Measurements from ENCODE around the gene MPZL3.
"Not testable (repeated sequence)": the region's sequence is repeated elsewhere in the genome, so short reads cannot be mapped to it uniquely, and the experiment has no call there.

MPZL3 gene

GRCh38 chr11:118186346-118187107, 65.6 kb downstream of the MPZL3 start:
- H3K4ac ChIP-seq (ENCODE audit: low read depth in 1 of 2, low read length in 2 of 2), result no peak overlapping the region

GRCh38 chr11:118184784-118185579, 67.2 kb downstream of the MPZL3 start:
- H3K9me3 ChIP-seq (ENCODE audit: control insufficient read depth, low read length), result peaks cover 4% of the 10 kb centered on the region
- no peaks in the 10 kb centered on the region for H3K36me3 ChIP-seq (ENCODE audit: control insufficient read depth in 1 of 2, insufficient read depth in 2 of 2, low read depth in 1 of 2, low read length in 2 of 2)
- no peak overlapping the region for H2AK5ac ChIP-seq (ENCODE audit: low read length, severe bottlenecking)
- no peak overlapping the region for H3K4me3 ChIP-seq (ENCODE audit: insufficient read depth in 1 of 2, low read depth in 1 of 2, low read length in 2 of 2)
- H3K4me1 ChIP-seq (ENCODE audit: control insufficient read depth, insufficient read depth, low read depth, low read length), result peaks cover 2% of the 10 kb centered on the region
- peaks cover 36 to 41% of the 10 kb centered on the region in 2 experiments for H3K27me3 ChIP-seq (ENCODE audit: control insufficient read depth in 1 of 2, insufficient read depth in 1 of 2, low read length in 2 of 2)
- H3K79me1 ChIP-seq (replicated peaks; ENCODE audit: low read length, poor library complexity, severe bottlenecking), result no peaks in the 10 kb centered on the region
- no peak overlapping the region for H2BK15ac ChIP-seq (ENCODE audit: low read depth, poor library complexity, severe bottlenecking)
- H2BK120ac ChIP-seq (ENCODE audit: low read depth, low read length), result no peak overlapping the region
- H3K4ac ChIP-seq (ENCODE audit: low read depth in 1 of 2, low read length in 2 of 2), result no peak overlapping the region
- H3K27ac ChIP-seq (ENCODE audit: low read length, poor library complexity, severe bottlenecking), result no peak overlapping the region
- no peak overlapping the region for H3K18ac ChIP-seq (ENCODE audit: low read depth in 1 of 2, low read length in 2 of 2)
- no peak overlapping the region for H3K4me2 ChIP-seq (ENCODE audit: low read length, poor library complexity, severe bottlenecking)
- H3K9ac ChIP-seq (ENCODE audit: low read length), result no peak overlapping the region
- H2BK5ac ChIP-seq (ENCODE audit: low read depth, low read length, poor library complexity, severe bottlenecking), result no peak overlapping the region
- no peak overlapping the region for H3K23ac ChIP-seq (ENCODE audit: low read length in 2 of 2)
- WGBS, result 89% methylated on average over 11 of the region's 12 CpGs
- no peak overlapping the region for H2BK12ac ChIP-seq (ENCODE audit: low read length in 2 of 2)
- no peak for DNase-seq
- no peak overlapping the region for H4K91ac ChIP-seq (ENCODE audit: low read length)
- no peak overlapping the region for H2AFZ ChIP-seq (ENCODE audit: low read depth, low read length)
- no peak overlapping the region for H4K8ac ChIP-seq (ENCODE audit: low read length)
- H3K14ac ChIP-seq (ENCODE audit: low read length in 2 of 2), result no peak overlapping the region

More at GRCh38 chr11:118186346-118187107, 65.6 kb downstream of the MPZL3 start:
- Histone ChIP-seq H3K27ac (ENCODE audit: low read length, poor library complexity, severe bottlenecking) (no peak overlapping the region), H2BK12ac (ENCODE audit: low read length in 2 of 2) (no peak overlapping the region), H4K8ac (ENCODE audit: low read length) (no peak overlapping the region), H2BK5ac (ENCODE audit: low read depth, low read length, poor library complexity, severe bottlenecking) (no peak overlapping the region), H2BK120ac (ENCODE audit: low read depth, low read length) (no peak overlapping the region), H3K4me3 (ENCODE audit: insufficient read depth in 1 of 2, low read depth in 1 of 2, low read length in 2 of 2) (no peak overlapping the region), H2BK15ac (ENCODE audit: low read depth, poor library complexity, severe bottlenecking) (no peak overlapping the region), H2AFZ (ENCODE audit: low read depth, low read length) (no peak overlapping the region), H3K23ac (ENCODE audit: low read length in 2 of 2) (no peak overlapping the region), H3K9me3 (ENCODE audit: control insufficient read depth, low read length) (peaks cover 4% of the 10 kb centered on the region), H3K4me1 (ENCODE audit: control insufficient read depth, insufficient read depth, low read depth, low read length) (no peaks in the 10 kb centered on the region), H2AK5ac (ENCODE audit: low read length, severe bottlenecking) (no peak overlapping the region), H3K4me2 (ENCODE audit: low read length, poor library complexity, severe bottlenecking) (no peak overlapping the region), H4K91ac (ENCODE audit: low read length) (no peak overlapping the region), H3K36me3 (ENCODE audit: control insufficient read depth in 1 of 2, insufficient read depth in 2 of 2, low read depth in 1 of 2, low read length in 2 of 2) (no peaks in the 10 kb centered on the region), H3K27me3 (ENCODE audit: control insufficient read depth in 1 of 2, insufficient read depth in 1 of 2, low read length in 2 of 2) (peaks cover 27 to 39% of the 10 kb centered on the region in 2 experiments), H3K79me1 (replicated peaks; ENCODE audit: low read length, poor library complexity, severe bottlenecking) (no peaks in the 10 kb centered on the region), H3K18ac (ENCODE audit: low read depth in 1 of 2, low read length in 2 of 2) (no peak overlapping the region), H3K14ac (ENCODE audit: low read length in 2 of 2) (no peak overlapping the region), H3K9ac (ENCODE audit: low read length) (no peak overlapping the region)
- DNase-seq, result no peak
- WGBS, result 69% methylated on average over 5 of the region's 6 CpGs

DNA sequence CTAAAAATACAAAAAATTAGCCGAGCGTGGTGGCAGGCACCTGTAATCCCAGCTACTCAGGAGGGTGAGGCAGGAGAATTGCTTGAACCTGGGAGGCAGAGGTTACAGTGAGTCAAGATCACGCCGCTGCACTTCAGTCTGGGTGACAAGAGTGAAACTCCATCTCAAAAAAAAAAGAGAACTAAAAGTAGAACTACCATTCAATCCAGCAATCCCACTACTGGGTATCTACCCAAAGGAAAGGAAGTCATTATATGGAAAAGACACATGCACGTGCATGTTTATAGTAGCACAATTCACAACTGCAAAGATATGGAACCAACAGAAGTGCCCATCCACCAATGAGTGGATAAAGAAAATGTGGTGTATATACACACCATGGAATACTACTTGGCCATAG, 68.5 kb downstream of the MPZL3 start:
- H3K36me3 ChIP-seq (ENCODE audit: control insufficient read depth in 1 of 2, insufficient read depth in 2 of 2, low read depth in 1 of 2, low read length in 2 of 2); H2BK5ac ChIP-seq (ENCODE audit: low read depth, low read length, poor library complexity, severe bottlenecking); H3K23ac ChIP-seq (ENCODE audit: low read length in 2 of 2); H4K91ac ChIP-seq (ENCODE audit: low read length); H3K18ac ChIP-seq (ENCODE audit: low read depth in 1 of 2, low read length in 2 of 2); H3K4me2 ChIP-seq (ENCODE audit: low read length, poor library complexity, severe bottlenecking); H3K4ac ChIP-seq (ENCODE audit: low read depth in 1 of 2, low read length in 2 of 2); H3K4me1 ChIP-seq (ENCODE audit: control insufficient read depth, insufficient read depth, low read depth, low read length); H2BK15ac ChIP-seq (ENCODE audit: low read depth, poor library complexity, severe bottlenecking); H3K27ac ChIP-seq (ENCODE audit: low read length, poor library complexity, severe bottlenecking); H3K79me1 ChIP-seq (replicated peaks; ENCODE audit: low read length, poor library complexity, severe bottlenecking); H2AK5ac ChIP-seq (ENCODE audit: low read length, severe bottlenecking); H3K9ac ChIP-seq (ENCODE audit: low read length); H3K9me3 ChIP-seq (ENCODE audit: control insufficient read depth, low read length); H2AFZ ChIP-seq (ENCODE audit: low read depth, low read length); H4K8ac ChIP-seq (ENCODE audit: low read length); DNase-seq; H2BK120ac ChIP-seq (ENCODE audit: low read depth, low read length); H3K14ac ChIP-seq (ENCODE audit: low read length in 2 of 2); H3K4me3 ChIP-seq (ENCODE audit: insufficient read depth in 1 of 2, low read depth in 1 of 2, low read length in 2 of 2); H2BK12ac ChIP-seq (ENCODE audit: low read length in 2 of 2): not testable (repeated sequence)
- peaks cover 39 to 44% of the 10 kb centered on the region in 2 experiments for H3K27me3 ChIP-seq (ENCODE audit: control insufficient read depth in 1 of 2, insufficient read depth in 1 of 2, low read length in 2 of 2)
- WGBS, result 85% methylated on average over 5 of the region's 5 CpGs

- peaks cover 7% of the 10 kb centered on the region for H3K4me1 ChIP-seq (ENCODE audit: control insufficient read depth, insufficient read depth, low read depth, low read length)
- no peak overlapping the region for H4K91ac ChIP-seq (ENCODE audit: low read length)
- H3K9me3 ChIP-seq (ENCODE audit: control insufficient read depth, low read length), result peaks cover 4% of the 10 kb centered on the region
- no peak overlapping the region for H2BK5ac ChIP-seq (ENCODE audit: low read depth, low read length, poor library complexity, severe bottlenecking)
- no peak overlapping the region for H3K4me3 ChIP-seq (ENCODE audit: insufficient read depth in 1 of 2, low read depth in 1 of 2, low read length in 2 of 2)
- no peak overlapping the region for H3K4ac ChIP-seq (ENCODE audit: low read depth in 1 of 2, low read length in 2 of 2)
- H4K8ac ChIP-seq (ENCODE audit: low read length), result no peak overlapping the region
- no peak overlapping the region for H3K18ac ChIP-seq (ENCODE audit: low read depth in 1 of 2, low read length in 2 of 2)
- H2BK12ac ChIP-seq (ENCODE audit: low read length in 2 of 2), result no peak overlapping the region
- no peak overlapping the region for H2AFZ ChIP-seq (ENCODE audit: low read depth, low read length)
- no peak overlapping the region for H3K14ac ChIP-seq (ENCODE audit: low read length in 2 of 2)
- H3K27me3 ChIP-seq (ENCODE audit: control insufficient read depth in 1 of 2, insufficient read depth in 1 of 2, low read length in 2 of 2), result peaks cover 41 to 45% of the 10 kb centered on the region in 2 experiments
- no peak overlapping the region for H3K23ac ChIP-seq (ENCODE audit: low read length in 2 of 2)
- no peaks in the 10 kb centered on the region for H3K36me3 ChIP-seq (ENCODE audit: control insufficient read depth in 1 of 2, insufficient read depth in 2 of 2, low read depth in 1 of 2, low read length in 2 of 2)
- H2BK120ac ChIP-seq (ENCODE audit: low read depth, low read length), result no peak overlapping the region
- H3K9ac ChIP-seq (ENCODE audit: low read length), result no peak overlapping the region
- no peak overlapping the region for H2BK15ac ChIP-seq (ENCODE audit: low read depth, poor library complexity, severe bottlenecking)
- 10% methylated on average over 11 of the region's 11 CpGs for WGBS
- no peak overlapping the region for H2AK5ac ChIP-seq (ENCODE audit: low read length, severe bottlenecking)
- DNase-seq, result no peak
- H3K79me1 ChIP-seq (replicated peaks; ENCODE audit: low read length, poor library complexity, severe bottlenecking), result no peaks in the 10 kb centered on the region
- H3K4me2 ChIP-seq (ENCODE audit: low read length, poor library complexity, severe bottlenecking), result no peak overlapping the region
- H3K27ac ChIP-seq (ENCODE audit: low read length, poor library complexity, severe bottlenecking), result no peak overlapping the region
These were observed 71.9 kb downstream of the MPZL3 start for GRCh38 chr11:118180300-118180703.

Measured in mesenchymal stem cell (in vitro differentiated cells and primary cell).